NCI-H1417 treated with DMSO at 0.1 percent for 48 hours (cell line): ENCODE results near the gene SERTAD4.

Experiments
- DNase-seq: peaks from one replicate; lab custom pipeline; 2025; lab: John Stamatoyannopoulos, UW

SERTAD4 gene

GRCh38 chr1:210233216-210233494, 559 bp downstream of the SERTAD4 start:
- DNase-seq = no peak

- DNase-seq = peak; percentile 51
These were observed 1.1 kb downstream of the SERTAD4 start for GRCh38 chr1:210233495-210234328.

GRCh38 chr1:210234329-210234757, 1.7 kb downstream of the SERTAD4 start:
- no peak for DNase-seq

GRCh38 chr1:210235363-210236053, 2.9 kb downstream of the SERTAD4 start:
- DNase-seq = no peak

- no peak for DNase-seq
These were observed 3.8 kb downstream of the SERTAD4 start for GRCh38 chr1:210236386-210236839.

GRCh38 chr1:210236840-210237409, 4.3 kb downstream of the SERTAD4 start:
- DNase-seq = no peak

- DNase-seq = no peak
These were observed 4.9 kb downstream of the SERTAD4 start for GRCh38 chr1:210237479-210237878.

- DNase-seq = no peak
These were observed 5.4 kb downstream of the SERTAD4 start for GRCh38 chr1:210237981-210238380.

- DNase-seq = no peak
These were observed 6.9 kb downstream of the SERTAD4 start for GRCh38 chr1:210239349-210240111.

- DNase-seq = no peak
These were observed 8.5 kb downstream of the SERTAD4 start for GRCh38 chr1:210241121-210241520.

GRCh38 chr1:210244746-210245367, 12.3 kb downstream of the SERTAD4 start:
- DNase-seq = no peak

GRCh38 chr1:210246447-210246846, 13.9 kb downstream of the SERTAD4 start:
- no peak for DNase-seq

GRCh38 chr1:210248341-210248740, 15.7 kb downstream of the SERTAD4 start:
- DNase-seq = no peak

GRCh38 chr1:210250665-210250997, 18.0 kb downstream of the SERTAD4 start:
- peak; percentile 43 for DNase-seq

- peak; percentile 65 for DNase-seq
These were observed 18.5 kb downstream of the SERTAD4 start for GRCh38 chr1:210250998-210251679.

- DNase-seq = no peak
These were observed 19.3 kb downstream of the SERTAD4 start for GRCh38 chr1:210251680-210252490.

GRCh38 chr1:210252621-210253051, 20.0 kb downstream of the SERTAD4 start:
- DNase-seq = peak; percentile 2

GRCh38 chr1:210254298-210254697, 21.7 kb downstream of the SERTAD4 start:
- DNase-seq = no peak

GRCh38 chr1:210257698-210258529, 25.3 kb downstream of the SERTAD4 start:
- no peak for DNase-seq

GRCh38 chr1:210259561-210259960, 27.0 kb downstream of the SERTAD4 start:
- DNase-seq = no peak
